ENCODE data around the gene STYK1. TPM values are rescaled to one million over a fixed set of nuclear protein-coding genes. Genes with fewer than 3 reads are reported as not detected.

STYK1 gene
- total RNA-seq, 4 donors from 2014 or later = 2.0 to 2.5 (median 2.2) TPM

- WGBS, 2 donors = 17 to 30% methylated on average over 4 of the region's 4 CpGs
- no peak for DNase-seq (ENCODE audit: low spot score in 2 of 2)
- intact Hi-C loops (cut with DNase I; ENCODE audit: low total_unique reads) = no loop called here
- TF ChIP-seq POLR2A (IDR thresholded peaks at IDR 0.05) (no peak), CTCF (IDR thresholded peaks at IDR 0.05) (no peak)
- H3K4me3 ChIP-seq (ENCODE audit: low read depth, poor library complexity, severe bottlenecking) = no peak overlapping the region
These were observed 42.4 kb upstream of the STYK1 start for GRCh38 chr12:10716277-10716676.

GRCh38 chr12:10715491-10715890 lies 41.6 kb upstream of the STYK1 start:
- intact Hi-C loops (cut with DNase I; ENCODE audit: low total_unique reads) = no loop called here
- 81 to 87% methylated on average over 6 of the region's 6 CpGs for WGBS, 2 donors
- TF ChIP-seq POLR2A (IDR thresholded peaks at IDR 0.05) (no peak), CTCF (IDR thresholded peaks at IDR 0.05) (no peak)
- DNase-seq (ENCODE audit: low spot score in 2 of 2) = no peak
- no peak overlapping the region for H3K4me3 ChIP-seq (ENCODE audit: low read depth, poor library complexity, severe bottlenecking)

- TF ChIP-seq POLR2A (IDR thresholded peaks at IDR 0.05) (no peak), CTCF (IDR thresholded peaks at IDR 0.05) (no peak)
- WGBS, 2 donors = 95% methylated on average over 16 of the region's 16 CpGs
- no peak overlapping the region for H3K4me3 ChIP-seq (ENCODE audit: low read depth, poor library complexity, severe bottlenecking)
- intact Hi-C loops (cut with DNase I; ENCODE audit: low total_unique reads) = no loop called here
- DNase-seq (ENCODE audit: low spot score in 2 of 2) = no peak
These were observed 36.0 kb upstream of the STYK1 start for GRCh38 chr12:10709808-10710207.

GRCh38 chr12:10708862-10709261 lies 35.0 kb upstream of the STYK1 start:
- no peak overlapping the region for H3K4me3 ChIP-seq (ENCODE audit: low read depth, poor library complexity, severe bottlenecking)
- DNase-seq (ENCODE audit: low spot score in 2 of 2) = no peak
- intact Hi-C loops (cut with DNase I; ENCODE audit: low total_unique reads) = no loop called here
- no peak for TF ChIP-seq CTCF (IDR thresholded peaks at IDR 0.05)
- WGBS, 2 donors = 53 to 56% methylated on average over 4 of the region's 4 CpGs

GRCh38 chr12:10705655-10706054 lies 31.8 kb upstream of the STYK1 start:
- WGBS, 2 donors = 26 to 53% methylated on average over 2 of the region's 2 CpGs

More at GRCh38 chr12:10705655-10706054, 31.8 kb upstream of the STYK1 start:
- intact Hi-C loops (cut with DNase I; ENCODE audit: low total_unique reads) = no loop called here
- no peak overlapping the region for H3K4me3 ChIP-seq (ENCODE audit: low read depth, poor library complexity, severe bottlenecking)
- DNase-seq (ENCODE audit: low spot score in 2 of 2) = no peak
- no peak for TF ChIP-seq POLR2A (IDR thresholded peaks at IDR 0.05)
- no peak for TF ChIP-seq CTCF (IDR thresholded peaks at IDR 0.05)
